Measurements from ENCODE around the gene PTDSS2.

PTDSS2 gene

DNA sequence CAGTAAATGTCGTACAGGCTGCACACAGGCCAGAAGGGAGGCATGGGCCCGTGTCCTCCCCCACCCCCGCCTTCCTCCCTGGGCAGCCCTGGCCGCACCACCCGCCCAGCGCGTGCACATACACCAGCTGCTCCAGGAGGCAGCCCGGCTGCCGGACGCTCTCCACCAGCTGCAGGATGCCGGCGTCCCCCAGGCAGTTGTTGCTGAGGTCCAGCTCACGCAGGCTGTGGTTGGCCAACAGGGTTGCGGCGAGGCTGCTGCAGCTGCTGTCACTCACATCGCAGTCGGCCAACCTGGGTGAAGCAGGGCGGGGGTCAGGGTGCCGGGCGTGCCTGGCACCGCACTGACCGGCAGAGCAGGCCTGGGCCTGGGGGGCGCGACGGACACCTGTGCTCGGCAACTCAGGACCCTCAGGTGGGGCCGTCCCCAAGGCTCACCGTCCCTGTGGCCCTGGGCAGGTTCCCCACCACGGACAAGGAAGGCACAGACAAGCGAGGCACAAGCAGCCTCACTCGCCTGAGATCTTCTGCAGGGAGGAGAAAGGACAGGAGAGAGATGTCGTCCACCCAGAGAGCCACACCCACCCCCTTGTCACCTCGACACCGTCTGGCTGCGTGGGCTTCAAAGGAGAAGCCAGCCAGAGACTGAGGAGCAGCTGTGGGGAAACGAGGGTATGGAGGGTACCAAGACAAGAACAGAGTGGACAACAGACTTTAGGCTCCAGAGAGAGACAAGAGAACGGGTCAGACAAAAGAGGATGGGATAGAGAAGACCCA lies 44.9 kb downstream of the PTDSS2 start:
- no peak for DNase-seq

DNA sequence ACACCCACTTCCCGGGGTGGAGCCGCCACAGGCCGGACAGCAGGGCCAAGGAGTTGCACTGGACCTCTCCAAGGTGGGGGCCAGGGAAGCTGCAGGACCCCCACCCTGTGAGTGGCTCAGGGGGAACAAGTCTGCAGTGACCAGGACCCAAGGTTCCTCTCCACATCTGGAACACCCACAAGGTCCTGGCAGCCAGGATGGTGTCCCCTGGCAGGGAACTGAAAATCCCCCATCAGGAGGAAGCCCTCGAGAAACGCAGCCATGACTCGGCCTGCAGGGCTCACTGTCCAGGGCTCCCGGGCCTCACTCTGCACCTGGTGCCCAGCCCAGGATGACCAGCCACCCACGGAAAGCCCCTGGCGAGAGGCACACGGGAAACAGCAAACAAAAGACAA lies 45.5 kb downstream of the PTDSS2 start:
- DNase-seq, result no peak

DNA sequence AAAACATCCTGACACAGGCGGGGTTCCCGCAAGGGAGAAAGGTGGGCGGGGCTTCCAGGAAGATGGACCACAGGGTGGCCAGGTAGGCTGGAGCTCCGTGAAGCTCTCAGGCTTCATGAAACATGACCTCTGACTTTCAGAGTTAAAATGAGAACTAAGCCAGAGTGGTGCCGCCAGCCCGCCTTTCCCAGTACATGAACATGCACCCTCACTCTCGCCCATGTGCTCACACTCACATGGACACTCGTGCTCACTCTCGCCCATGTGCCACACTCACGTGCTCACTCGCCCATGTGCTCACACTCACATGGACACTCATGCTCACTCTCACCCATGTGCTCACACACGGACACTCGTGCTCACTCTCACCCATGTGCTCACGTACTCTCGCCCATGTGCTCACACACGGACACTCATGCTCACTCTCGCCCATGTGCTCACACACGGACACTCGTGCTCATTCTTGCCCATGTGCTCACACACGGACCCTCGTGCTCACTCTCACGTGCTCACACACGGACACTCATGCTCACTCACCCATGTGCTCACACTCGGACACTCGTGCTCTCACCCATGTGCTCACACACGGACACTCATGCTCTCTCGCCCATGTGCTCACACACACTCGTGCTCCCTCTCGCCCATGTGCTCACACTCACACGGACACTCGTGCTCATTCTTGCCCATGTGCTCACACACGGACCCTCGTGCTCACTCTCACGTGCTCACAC lies 46.9 kb downstream of the PTDSS2 start:
- no peak for DNase-seq

DNA sequence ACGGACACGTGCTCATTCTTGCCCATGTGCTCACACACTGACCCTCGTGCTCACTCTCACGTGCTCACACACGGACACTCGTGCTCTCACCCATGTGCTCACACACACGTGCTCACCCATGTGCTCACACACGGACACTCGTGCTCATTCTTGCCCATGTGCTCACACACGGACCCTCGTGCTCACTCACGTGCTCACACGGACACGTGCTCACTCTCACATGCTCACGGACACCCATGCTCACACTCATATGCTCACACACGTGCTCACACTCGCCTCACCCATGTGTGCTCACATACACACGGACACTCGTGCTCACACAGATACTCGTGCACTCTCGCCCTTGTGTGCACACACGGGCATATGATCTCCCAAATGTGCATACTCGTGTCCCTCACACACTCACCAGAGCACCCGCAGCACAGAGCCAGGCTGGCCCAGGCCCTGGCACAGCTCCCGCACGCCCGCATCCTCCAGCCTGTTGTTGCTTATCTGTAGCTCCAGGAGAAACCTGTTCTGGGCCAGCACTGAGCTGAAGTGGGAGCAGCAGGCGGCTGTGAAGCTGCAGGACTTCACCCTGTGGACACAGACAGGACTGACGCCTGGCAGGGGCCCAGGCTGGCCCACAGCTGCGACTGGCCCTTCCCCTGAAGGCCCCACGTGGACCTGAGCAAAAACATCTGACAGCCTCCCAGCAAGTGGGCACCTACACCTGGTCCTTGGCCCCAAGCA lies 47.7 kb downstream of the PTDSS2 start:
- DNase-seq, result no peak

DNA sequence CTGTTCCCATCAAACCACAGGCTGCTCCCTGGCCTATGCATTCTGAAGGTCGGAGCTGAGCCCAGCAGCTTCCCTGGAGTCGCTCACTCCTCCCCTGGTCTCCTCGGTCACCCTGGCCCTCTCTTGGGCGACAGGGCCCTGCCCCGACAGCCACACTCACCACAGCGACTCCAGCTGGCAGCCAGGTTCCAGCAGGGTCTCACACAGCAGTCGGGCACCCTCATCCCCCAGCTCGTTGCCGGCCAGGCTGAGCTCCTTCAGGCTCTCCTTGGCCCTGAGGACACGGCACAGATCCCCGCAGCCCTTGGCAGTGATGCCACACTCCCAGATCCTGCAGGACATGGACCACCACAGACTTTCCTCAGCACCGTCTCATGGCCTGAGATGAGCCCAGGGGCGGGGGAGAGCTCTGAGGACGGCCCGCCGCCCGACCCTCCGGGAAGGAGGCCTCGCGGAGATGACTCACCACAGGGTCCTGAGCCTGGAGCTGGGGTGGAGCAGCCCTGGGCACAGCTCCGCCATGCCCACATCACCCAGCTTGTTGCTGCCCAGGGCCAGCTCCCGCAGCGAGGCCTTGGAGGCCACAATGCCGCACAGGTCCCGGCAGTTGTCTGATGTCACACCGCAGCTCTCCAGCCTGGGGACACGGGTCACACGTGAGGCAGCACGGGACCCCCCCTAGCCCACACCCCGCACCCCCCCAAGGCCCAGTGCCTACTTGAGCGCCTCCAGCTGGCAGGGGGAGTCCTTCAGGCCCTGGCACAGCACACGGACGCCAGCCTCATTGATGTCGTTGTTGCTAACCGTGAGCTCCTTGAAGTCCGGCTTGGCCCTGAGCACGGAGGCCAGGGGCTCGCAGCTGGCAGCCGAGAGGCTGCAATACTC lies 48.5 kb downstream of the PTDSS2 start:
- DNase-seq, result no peak

DNA sequence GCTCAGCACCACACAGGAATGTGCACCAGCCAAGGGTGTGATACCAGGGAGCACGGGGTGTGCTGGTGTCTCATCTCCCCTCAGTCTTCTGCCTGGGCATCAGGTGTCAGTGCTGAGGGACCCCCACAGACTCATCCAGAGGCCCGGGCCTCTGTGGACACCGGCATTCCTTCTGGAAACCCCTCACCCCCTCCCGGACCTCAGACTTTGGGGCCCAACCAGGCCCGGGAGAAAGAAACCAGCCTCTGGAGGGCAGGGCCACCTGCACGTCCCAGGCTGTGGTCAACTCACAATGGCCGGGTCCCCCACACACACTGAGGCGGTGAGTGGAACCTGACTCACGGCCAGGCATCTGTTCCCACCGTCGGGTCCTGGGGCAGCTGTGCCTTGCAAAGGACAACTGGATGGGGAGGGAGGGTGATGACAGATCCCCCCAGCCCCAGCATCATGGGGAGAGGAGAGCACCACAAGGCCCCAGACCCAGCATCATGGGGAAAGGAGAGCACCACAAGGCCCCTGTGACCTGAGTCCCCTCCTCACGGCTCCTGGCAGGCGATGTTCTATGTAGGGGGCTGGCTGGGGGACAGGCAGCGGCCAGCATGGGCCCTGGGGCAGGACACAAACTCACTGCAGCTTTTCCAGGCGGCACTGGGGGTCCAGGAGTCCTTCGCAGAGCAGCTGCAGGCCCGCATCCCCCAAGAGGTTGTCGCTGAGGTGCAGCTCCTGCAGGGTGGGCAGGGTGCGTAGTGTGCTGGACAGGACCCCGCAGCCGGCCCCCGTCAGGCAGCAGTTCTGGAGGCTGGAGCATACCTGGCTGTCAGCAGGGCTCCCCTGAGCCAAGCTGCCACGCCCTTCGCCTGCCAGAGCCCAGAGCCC lies 49.4 kb downstream of the PTDSS2 start:
- DNase-seq, result no peak

DNA sequence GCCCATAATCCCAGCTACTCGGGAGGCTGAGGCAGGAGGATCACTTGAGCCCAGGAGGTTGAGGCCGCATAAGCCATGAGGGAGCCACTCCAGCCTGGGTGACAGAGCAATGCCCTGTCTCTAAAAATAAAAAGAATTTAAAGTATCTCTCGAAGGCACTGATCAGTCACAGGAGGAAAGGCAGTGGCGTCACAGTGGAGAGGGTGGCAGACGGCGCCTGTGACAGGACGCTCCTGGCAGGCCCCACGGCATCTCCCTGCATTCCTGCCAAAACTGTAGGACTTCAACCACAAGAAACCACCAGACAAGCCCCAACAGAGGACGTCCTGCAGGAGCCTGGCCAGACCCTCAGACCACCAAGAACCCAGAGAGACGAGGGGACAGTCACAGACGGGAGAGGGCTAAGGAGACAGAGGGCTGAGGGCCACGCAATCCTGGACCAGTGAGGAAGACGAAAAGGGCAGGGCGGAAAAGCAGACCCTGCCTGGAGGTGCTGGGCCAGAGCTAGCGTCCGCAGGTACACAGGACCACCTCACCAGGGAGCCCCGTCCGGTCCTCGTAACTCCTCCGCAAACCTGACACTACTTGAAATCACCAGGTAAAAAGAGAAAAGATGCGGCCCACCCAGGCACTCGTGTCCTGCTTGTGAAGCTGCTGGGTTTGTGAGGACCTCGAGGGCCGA lies 51.1 kb downstream of the PTDSS2 start:
- DNase-seq, result no peak

DNA sequence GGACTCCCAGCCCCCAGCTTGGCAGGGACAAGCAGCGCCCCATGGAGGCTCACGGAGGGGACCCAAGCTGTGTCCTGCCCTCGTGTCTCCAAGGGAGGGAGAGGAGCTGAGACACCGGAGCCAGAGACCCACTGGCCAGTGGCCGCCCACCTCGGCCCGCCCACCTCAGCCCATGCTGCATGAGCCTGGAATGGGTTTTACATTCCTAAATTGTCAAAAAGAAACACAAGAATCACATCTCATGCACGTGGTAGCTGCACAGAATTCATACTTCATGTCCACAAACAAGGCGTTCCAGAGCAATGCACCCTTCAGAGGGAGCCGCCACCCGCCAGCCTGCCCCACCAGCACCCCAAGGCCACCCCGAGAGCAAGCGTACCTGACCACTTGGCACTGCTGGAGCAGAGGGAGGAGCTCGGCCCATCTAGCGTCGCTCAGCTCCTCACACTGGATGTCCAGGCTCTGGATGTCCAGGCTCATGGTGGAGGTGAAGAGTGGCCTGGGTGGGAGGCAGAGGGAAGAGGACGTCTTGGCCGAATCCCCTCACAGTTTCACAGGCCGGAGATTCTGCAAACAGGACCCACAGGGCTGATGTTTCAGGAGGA lies 51.7 kb downstream of the PTDSS2 start:
- no peak for DNase-seq

DNA sequence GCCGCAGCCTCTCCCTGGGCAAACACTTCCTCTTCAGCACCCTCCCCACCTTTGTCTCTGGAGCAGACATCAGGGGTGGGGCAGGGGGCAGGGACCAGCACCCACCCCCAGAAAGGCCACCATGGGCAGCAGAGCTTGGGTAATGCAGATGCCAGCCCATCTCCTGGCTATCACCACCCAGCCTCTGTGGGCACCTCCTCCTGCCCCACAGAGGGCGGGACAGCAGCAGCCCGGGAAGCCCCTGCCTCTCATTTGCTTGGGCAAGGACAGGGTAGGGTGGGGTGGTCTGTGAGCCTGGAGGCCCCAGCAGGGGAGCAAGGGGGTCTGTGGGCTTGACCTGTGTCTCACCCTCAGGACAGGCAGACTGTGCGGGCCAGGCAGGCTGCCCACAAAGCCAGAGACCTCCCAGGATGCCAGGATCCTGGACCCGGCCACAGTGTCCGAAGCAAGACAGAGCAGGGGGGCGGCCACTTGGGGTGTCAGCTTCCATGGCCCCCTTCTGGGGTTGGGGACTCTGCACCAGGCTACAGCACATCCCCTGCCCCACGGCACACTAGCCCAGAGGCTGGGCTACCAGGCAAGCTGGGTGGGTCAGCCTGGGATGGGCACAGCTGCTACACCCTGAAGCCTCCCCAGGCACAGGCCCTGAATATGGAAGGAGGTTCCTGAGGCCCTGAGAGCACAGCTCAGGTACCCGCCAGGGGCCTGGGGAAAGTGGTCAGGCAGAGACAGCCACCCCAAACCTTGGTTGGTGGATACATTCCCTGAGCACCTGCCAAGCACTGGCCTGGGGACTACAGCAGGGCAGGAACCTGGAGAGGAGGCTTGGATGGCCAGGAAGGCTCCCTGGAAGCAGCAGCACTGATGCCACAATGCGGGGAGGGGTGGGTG lies 52.5 kb downstream of the PTDSS2 start:
- DNase-seq, result no peak

DNA sequence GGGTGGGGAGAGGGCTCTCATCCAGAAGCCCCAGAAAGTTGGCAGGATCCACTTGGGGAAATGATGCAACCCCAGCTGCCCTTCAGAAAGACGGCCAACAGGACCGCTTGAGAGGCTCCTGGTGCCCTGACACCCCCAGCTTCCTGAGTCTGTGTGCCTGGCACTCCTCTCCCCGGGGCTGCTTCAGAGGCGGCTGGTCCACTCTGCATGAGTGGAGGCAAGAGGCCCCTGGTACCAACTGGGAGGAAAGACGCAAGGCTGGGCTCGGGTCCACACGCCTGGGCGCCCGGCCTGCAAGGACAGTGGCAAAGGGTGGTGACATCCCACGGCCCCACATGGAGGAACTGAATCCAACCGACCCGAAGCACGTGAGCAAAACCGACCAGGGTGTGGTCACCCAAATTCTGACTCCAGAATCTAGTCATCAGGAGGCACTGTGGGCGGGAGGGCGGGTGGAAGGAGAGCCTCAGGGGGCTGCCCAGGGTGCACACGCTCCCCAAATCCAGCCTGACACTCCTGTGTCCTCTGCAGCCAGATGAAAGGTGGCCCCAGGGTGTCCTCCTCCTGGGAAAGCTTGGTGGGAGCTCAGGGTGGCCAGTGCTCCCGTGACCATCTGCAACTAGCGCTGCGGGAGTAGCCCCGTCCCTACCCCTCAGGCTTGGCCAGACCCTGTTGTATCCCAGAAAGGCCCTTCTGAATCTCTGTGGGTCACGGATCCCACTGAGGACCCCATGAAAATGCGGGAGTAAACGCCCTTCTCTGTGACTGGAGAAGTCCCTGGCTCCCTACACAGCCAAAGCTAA lies 53.3 kb downstream of the PTDSS2 start:
- DNase-seq, result peak; percentile 62

DNA sequence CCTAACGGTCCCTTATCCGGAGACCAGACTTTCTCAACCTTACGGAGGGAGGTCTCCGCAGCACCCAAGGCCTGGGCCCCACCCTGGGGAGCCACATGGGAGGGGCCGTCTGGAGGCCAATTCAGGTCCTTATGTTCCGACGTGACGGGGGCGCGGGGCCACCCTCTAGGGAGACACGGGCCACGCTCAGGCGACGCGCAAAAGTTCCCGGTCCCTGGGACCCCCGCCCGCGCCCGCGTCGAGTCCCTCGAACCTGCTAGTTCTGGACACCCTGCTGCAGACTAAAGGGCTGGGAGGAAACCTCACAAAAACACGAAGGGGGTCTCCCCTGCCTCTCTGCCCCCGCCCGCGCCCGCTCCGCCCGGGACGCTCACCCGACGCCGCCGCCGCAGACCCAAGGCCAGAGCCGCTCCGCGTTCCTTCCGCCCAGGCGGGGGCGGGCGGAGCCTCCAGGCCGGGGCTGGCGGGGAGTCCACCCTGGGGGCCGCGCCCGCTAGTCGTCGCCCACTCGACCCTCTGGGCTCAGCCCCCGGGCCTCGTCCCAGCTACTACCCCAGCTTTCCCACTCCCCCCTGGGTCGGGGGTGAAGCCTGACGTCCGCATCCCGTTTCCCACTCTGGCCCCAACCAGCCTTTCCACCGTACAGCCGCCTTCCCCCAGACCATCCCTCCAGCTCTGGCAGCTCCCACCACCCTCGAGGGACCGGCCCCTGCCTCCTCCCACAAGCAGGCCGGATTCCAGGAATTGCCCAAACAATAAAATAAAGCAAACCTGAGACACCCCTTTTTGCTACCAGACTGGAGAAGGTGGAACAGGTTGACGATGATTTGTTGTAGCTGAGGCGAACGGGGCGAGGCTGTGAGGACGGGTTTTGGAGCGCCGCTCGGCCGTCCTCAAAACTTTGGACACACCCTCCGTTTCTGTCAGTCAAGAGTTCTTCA lies 54.2 kb downstream of the PTDSS2 start:
- DNase-seq, result peak; percentile 20

DNA sequence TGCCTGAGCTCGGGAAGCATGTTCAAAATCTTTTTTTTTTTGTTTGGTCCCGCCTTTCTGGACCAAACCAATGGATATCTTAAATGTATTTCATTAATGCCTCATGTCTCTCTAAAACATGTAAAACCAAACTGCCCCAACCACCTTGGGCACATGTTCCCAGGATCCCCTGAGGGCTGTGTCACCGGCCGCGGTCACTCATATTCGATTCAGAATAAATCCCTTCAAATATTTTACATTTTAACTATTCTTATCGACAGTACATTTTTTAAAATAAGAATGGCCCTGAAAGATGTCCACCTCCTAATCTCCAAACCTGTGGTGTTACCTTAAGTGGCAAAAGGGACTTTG lies 54.9 kb downstream of the PTDSS2 start:
- no peak for DNase-seq

DNA sequence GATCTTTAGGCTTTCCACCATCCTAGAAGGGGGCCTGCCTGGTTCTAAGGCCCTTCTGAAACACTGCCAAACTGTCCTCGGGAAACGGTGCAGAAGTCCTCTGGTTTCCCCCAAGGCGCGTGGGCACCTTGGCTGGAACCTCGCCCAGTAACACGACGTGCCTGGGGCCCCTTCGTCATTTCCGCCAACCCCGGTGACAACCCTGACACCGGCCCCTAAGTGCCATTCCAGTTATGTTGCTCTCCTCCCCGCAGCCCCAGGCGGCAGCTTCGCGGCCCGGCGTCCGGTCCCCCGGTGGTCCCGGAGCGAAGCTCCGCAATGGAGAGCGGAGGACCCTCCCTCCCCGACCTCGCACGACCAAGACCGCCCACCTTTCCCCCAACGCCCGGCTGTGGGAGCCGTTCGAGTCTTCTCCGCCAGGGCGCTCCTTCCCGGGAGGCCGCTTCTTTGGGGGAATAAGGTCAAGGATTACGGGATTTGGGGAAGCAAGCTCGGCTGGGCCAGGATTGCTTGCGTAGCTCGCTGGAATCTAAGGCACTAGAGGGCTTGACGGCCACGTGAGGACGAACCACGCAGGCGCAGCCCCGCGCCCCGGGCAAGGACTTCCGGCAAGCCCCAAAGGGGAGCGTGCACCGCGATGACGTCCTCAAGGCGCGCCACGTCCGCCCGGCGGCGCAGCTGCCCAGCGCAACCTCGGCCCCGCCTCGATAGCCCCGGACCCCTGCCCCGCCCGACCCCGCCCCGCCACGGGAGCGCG lies 56.3 kb downstream of the PTDSS2 start:
- peak; percentile 97 for DNase-seq

DNA sequence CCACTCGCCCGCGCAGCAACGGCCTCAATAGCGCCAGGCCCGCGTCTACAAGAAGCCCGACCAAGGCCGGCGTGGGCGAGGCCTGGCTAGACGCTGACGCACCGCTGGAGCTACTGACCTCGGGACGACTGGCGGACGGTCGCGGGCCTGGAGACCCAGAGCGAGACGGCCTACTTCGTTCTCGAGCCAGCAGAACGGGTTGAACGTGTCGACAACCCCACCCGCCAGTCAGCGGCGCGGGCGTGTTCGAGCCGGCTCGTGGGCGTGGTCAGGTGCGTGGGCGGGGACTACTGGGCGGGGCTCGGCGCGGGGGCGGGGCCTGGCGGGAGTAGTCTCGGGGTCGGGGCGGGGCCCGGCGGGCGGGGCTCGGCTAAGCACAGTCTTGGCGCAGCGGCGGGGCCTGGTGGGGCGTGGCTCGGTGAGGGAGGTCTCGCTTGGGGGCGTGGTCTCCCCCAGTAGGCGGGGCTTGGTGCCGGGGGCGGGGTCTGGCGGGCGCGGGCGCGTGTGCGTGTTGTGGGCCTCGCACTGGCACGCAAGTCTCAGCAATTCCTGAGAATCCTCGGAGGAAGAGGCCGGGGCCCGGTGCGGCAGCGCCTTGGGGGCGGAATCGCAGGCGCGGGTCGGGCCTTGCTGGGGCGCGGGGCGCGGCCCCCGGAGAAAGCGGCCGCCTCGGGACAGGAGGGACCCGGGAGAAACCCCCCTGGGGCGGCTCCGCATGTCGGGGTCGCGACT lies 57.1 kb downstream of the PTDSS2 start, which contains the start of gene RNH1:
TSS of gene RNH1 (minus strand) at position 248 of the 732 bp plus-strand sequence. CDS start 5,080 bp downstream, outside the sequence.
- DNase-seq, result peak; percentile 97

DNA sequence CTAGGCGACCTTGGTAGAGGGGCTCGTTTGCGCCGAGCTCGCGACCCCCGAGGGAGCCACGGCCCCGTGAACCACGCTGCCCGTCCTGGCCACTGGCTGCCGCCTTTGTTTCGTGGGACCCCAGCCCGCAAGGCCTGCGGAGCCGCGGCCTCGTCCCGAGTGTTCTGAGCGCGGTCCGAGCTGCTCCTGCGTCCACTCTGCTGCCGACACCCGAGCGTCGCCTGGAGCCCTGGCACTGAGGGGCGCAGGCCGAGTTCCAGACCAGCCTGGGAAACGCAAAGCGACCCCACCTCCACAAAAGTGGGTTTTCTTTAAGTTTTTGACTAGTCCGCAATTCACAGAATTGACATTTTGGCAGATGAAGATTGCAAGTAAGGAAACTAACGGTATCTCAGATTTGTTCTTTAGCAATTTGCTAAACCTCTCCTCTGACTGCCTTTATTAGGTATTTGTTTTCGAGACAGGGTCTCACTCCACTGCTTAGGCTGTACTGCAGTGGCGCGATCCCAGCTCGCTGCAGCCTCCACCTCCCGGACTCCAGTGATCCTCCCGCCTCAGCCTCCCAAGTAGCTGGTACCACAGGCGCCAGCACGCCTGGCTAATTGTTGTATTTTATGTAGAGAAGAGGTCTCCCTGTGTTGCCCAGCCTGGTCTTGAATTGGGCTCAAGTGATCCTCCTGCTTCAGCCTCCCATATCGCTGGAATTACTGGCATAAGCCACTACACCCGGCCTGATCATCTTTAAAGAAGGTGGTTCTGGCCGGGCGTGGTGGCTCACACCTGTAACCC lies 57.8 kb downstream of the PTDSS2 start:
- DNase-seq, result no peak

Data from CD4-positive, alpha-beta T cell treated with Interferon gamma for 1 hour (primary cell).